Stimulated activated CD4-positive, alpha-beta T cell treated with anti-CD3 and anti-CD28 coated beads, Interleukin-2, amount 100 ng/mL, for 4 hours (primary cell): ENCODE results near the gene CLCNKA.
"Not testable (repeated sequence)": the region's sequence is repeated elsewhere in the genome, so short reads cannot be mapped to it uniquely, and the experiment has no call there.

Experiments
- DNase-seq: peaks from one replicate; pipeline ENCODE4 v3.0.0-alpha.2; 2020; ENCODE audit warnings: low read depth

Gene CLCNKA

DNA sequence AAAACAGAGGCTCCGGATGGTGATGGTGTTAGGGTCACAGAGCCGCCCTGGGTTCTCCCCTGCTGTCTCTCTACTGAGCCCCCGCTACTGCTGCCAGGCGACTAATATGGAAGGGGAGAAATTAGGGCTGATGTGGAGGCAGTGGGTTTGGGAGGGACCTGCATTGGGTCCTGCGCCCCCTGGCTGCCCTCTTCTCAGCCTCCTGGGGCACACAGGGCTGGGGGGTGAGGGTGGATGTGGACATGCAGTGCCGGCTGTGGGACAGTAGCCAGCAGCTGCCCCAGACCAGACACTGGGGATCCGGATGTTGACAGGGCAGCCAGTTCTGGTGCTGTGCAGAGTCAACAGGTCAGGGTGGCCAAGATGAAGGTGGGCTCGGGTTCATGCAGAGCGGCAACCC lies 20.3 kb downstream of the CLCNKA start:
- DNase-seq, result no peak

DNA sequence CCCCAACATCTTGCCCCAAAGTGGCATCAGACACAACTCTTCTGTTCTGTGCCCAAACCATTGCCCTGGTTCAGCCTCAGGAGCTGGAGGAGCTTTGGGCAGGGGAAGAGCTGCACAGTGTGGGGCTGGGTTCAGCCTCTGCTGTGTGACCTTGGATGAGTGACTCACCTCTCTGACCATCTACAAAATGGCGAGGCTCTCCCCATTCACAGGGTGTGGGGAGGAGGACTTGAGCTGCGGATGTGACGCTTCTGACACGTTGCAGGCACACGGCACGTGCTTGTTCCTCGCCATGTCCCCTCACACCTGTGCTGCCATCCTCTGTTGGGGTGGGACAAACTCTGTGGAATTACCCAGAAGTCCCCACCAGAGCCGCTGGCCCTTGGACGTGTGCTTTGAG lies 20.8 kb downstream of the CLCNKA start:
- DNase-seq, result not testable (repeated sequence)

DNA sequence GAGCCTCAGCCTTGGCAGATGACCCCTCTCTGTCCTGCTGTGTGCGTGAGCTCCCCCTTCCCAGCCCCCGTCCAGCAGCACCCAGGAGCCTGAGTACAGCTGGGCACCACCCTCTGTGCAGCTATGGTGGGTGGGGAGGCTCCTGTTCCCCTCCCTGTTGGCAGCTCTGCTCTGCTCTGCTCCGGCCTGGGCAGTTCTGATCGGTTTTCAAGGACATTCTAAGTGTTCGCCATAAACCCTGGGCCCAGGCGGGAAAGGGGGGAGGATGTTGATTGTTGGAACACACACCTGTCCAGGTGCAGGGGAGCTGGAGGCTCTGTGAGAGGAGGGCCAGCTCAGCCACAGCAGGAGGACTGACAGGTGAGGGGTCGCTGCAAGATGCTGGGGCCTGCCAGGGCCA lies 21.7 kb downstream of the CLCNKA start, which contains the start of gene CLCNKB:
CLCNKB (plus strand) TSS at position 262 of the 400 bp plus-strand sequence. CDS start 711 bp downstream, outside the sequence.
- DNase-seq, result no peak

DNA sequence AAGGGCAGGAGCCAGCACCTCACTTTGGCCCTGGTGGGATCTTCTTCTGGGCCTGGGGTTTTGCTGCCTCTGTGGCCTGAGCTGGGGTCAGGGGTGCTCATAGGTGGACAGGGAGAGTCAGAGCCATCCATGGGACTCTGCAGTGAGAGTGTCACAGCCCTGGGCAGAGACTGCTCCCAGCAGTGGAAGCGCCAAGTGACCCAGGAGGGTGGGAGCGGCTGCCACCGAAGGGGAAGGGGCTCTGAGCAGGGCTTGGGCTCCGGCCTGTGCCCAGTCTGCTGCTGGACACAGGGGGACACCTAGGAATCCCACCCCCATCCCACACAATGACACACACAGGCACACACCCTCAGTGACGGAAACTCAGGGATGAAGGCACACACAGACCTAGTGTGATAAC lies 22.1 kb downstream of the CLCNKA start:
- no peak for DNase-seq

DNA sequence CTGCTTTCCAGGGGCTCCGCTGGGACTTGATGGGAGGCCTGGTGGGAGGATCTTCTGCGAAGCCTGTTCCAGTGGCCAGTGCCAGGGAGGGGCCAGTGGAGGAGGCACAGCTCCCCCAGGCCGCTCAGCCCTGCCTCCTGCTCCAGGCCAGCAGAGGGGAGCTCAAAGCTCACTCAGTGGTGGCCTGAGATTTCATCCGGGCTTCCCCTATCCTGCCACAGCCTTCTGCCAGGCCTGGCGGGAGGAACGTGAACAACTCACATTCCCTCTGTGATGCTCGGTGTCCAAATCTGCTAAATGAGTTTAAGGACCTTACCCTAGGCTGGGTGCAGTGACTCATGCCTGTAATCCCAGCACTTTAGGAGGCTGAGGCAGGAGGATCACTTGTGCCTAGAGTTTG lies 25.0 kb downstream of the CLCNKA start:
- no peak for DNase-seq

DNA sequence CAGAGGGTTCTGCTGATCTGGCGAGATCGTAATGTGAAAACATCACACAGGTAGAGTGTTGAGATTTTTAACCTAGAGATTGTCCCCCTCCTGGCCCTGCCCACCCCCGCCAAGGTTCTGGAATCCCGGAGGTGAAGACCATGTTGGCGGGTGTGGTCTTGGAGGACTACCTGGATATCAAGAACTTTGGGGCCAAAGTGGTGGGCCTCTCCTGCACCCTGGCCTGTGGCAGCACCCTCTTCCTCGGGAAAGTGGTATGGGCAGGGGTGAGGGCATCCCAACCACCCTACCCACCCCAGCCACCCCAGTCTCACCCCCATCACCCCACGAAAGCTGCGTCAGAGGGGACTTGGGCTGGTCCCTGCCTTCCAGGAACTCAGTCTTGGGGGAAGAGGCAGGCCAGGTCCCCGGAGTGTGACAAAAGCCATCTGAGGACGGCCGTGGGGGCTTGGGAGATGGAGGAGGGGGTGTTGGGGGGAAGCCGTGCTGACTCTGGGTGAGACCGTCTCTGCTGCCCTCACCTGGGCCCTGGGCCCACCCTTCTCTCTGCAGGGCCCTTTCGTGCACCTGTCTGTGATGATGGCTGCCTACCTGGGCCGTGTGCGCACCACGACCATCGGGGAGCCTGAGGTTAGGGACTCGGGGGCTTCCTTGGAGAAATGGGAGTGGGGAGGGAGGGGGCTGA lies 26.1 kb downstream of the CLCNKA start:
- no peak for DNase-seq

DNA sequence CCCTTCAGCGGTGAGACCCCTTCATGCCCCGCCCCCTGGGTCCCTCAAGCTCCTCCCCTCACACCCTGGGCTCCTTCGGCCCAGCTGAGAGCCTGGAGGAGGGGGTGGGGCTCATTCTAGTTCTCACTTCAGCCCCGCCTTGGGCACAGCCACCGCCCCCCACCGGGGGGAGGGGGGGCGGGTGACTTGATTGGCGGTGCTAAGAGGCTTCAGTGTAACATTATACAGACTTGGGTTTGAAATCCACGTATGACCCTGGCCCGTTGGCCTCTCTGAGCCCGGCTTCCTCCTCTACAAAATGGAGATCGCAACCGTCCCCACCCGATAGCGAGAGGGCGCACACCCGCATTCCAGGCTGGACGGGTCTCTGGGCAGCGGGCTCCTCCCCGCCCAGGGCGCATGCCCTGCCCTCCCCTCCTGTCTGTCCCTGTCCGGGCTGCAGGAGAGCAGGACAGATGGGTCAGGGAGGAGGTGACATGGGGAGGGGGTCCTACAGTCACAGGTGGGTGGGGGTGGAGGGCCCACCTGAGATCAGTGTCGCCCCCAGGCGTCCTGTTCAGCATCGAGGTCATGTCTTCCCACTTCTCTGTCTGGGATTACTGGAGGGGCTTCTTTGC lies 26.8 kb downstream of the CLCNKA start:
- DNase-seq, result peak; percentile 28

DNA sequence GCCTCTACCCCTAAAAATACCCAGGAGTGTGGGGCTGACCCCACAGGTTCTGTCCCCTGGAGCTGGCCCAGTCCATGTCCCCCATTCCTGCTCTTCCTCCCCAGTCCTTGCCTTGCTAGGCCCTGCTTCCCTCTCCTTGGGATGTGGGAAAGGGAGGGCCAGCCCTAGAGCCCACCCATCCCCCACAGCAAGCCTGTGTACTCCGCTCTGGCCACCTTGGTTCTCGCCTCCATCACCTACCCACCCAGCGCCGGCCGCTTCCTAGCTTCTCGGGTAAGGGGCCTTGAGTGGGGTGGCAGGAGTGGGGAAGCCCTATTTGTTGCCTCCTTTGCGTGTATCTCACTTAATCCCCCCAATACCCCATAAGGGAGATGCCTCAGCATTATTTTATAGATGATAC lies 28.5 kb downstream of the CLCNKA start:
- DNase-seq, result no peak

DNA sequence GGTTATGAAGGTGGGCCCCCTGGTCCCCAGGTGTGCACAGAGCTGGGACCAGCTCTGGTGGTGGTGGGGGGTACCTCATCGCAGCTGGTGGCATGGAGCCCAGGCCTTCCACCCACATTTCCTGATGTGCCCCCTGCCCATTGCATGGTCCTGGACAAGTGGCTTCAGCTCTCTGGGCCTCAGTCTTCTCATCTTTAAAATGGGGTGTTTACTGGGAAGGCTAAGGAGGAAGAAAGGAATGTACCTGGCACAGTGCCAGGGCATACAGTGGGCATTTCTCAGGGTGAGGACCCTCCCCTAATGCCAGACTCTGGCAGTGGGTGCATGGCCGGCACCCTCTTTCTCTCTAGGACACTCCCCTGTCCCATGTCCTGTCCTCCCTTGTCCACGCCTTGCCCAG lies 29.2 kb downstream of the CLCNKA start:
- DNase-seq, result no peak

DNA sequence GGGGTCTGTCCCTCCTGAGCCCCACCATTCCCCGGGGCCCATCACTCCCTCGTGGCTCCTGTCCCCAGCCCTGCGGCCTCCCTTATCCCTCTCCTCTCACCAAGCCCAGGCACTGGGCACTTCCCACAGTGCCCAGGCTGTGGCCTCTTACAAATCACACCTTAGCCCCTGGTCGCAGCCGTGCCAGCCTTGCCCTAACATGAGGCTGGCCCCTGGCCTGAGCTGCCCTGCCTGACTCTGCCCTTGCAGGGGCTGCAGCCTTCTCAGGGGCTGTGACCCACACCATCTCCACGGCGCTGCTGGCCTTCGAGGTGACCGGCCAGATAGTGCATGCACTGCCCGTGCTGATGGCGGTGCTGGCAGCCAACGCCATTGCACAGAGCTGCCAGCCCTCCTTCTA lies 30.1 kb downstream of the CLCNKA start:
- not testable (repeated sequence) for DNase-seq

DNA sequence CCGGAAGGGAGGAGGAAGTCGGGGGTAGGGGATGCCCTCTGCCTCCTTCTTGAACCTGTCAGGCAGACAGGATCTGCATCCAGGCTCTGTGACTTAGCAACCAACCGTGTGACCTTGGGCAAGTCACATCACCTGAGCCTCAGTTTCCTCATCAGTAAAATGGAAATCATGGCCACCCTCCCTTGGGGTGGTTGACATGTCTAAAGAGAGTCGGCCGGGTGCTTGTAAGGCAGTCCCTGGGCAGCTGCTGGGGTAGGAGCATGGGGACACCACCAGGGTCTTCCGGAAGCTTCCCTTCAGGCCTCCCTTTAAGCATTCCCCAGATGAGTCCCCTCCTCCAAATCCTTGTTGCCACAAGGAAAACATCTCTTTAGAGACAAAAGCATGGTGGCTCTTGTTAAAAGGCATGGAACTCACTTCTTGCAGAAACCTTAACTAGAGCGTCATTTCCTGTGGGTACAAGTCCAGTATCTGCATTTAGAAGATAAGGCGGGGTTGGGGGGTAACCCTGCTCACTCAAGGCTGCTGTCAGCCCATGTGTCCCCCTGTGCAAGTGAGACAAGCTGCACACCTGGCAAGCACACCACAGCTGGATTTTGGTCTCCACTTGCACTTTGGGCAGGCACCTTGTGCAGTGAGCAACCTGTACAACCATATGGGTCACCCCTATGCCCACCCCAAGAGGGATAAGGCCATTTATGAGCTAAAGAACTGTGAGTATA lies 32.1 kb downstream of the CLCNKA start:
- DNase-seq, result no peak

DNA sequence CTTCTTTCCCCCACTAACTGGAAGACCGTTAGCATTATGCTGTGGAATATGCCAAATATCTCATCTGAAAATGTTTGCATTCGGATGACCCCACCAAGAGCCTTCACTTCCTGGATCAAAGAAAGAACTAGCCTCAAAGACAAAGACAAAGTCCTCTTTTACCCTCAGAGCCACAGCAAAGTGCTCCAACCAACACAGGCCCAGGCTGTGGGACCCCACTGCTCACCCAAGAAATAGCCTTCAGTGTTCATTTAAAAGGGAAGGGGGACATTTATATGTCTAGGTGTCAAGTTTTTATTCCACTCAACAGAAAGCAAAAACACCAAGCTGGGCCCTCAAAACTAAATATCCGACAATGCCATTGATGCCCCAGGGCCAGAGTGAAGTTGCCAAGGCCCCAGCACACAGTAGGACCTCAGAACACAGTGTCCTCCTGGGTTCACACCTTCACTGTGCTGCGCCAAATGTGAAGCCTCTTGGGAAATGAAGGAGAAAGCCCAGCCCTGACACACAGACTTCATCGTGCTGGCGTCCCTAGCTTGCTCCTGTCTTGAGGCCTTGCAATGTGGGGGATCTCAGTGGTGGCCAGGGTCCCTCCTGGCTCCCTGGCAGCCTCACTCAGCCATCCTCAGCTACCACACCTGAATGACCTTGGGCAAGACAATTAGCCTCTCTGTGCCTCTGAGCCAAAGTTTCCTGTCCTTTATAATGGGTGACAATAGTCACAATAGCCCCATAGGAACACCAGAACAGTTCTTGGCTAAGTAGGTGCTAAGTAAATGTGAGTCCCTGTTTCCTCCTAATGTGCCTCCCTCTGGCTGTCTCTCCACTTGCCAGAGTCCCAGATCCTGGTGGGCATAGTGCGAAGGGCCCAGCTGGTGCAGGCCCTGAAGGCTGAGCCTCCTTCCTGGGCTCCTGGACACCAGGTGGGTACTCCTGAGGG lies 33.0 kb downstream of the CLCNKA start:
- no peak for DNase-seq

DNA sequence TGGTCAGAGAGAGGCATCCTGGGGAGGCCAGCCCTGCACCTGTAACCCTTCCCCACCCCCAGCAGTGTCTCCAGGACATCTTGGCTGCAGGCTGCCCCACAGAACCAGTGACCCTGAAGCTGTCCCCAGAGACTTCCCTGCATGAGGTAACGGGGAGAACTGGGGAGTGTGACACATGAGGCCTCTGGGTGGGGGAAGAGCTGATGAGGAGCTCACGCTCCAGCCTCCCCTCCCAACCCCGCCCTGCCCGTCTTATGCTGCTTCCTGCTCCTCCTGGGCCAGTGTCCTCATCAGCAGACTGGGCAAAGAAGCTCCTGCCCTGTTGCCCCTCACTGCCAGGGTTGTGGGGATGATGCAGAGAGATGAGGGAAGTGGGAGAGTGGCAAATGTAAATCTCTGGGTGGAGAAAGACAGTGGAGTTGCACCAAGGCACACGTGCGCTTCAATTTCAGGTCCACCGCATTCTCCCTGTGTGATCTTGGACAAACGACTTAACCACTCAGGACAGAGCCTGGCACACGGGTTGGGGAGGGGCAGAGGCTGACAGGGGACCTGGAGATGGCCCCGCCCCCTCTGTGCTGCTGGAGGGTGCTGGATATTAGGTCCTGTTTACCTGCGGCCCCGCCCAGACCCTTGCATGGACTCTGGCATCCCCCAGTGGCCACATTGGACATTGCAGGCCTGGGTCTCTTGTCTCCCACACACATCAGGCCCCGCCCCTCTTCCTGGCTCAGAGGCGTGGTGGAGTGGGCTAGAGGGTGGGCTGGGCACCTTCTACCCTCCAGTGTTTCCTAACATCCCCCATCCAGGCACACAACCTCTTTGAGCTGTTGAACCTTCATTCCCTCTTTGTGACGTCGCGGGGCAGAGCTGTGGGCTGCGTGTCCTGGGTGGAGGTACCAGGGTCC lies 34.0 kb downstream of the CLCNKA start:
- peak; percentile 83 for DNase-seq

DNA sequence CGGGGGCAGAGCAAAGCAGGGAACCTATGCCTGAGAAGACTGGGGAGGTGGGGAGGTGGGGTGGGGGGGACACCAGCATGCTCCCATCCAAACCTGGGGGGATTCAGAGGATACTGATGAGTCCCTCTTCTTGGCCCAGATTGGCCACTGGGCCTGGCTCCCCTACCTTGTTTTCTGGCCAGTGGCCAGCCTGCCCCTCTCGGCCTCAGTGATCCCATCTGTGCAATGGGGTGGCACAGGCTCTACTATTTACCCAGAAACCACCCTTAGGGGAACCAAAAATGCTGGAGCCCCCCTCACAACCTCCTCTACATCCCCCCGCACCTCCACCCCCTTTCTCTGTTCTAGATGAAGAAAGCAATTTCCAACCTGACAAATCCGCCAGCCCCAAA lies 34.7 kb downstream of the CLCNKA start:
- DNase-seq, result not testable (repeated sequence)

DNA sequence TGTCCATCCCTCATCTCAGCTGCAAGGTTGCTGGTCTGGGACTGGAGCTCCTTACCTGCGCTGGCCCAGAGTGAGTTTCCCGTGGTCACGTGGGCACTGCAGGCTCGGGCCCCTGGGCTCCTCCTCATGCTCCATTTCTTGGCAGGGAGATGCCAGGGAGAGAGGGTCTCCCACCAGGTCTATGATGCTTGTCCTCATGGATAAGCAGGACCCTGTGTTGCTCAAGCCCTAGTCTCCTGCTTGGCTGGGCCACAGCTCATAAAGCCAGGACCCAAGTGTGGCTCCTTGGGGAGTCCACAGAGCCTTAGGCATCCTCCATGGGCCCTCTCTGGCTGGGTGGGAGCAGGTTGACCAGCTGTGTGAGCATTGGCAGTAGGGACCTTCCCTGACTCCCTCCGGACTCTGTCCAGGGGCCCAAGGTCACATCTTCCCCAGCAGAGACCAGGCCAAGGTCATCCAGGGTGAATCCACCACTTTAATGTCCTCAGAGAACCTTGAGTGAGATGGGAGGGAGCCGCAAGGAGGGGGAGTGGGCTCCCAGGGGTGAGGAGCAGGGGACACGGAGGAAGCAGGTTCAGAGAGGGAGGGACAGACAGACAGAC lies 35.6 kb downstream of the CLCNKA start:
- DNase-seq, result not testable (repeated sequence)

DNA sequence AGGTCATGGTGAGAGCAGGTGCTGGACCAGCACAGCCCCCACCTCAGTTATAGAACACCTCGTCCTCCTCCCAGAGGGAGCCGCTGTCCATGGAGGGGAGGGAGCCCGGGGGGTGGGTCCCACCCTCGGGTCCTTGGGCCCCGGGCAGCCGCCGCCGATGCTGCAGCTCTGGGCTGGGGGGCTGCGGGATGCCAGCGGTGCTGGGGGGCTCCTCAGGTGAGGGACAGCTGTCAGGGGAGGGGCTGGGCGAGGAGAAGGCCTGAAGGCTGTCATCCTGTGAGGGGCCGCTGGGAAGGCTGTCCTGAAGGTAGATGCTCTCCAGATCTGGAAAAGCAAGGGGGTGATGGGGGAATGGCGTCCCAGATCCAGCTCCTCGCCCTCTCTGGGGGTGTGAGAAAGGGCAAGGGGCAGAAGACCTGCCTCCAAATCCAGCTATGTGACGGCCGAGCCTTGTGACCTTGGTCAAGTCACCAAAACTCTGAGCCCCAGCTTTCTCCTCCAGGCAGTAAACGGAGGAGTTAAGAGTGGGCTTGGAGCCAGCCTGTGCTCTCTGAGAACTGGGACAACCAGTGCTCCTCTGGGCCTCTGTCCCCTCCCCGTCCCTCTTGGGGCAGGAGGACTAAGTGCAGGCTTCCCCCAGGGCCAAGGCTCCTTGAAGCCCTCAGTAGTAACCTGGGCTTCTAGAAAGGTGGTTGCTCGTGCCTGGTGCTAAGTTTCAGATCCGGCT lies 36.7 kb downstream of the CLCNKA start:
- not testable (repeated sequence) for DNase-seq

DNA sequence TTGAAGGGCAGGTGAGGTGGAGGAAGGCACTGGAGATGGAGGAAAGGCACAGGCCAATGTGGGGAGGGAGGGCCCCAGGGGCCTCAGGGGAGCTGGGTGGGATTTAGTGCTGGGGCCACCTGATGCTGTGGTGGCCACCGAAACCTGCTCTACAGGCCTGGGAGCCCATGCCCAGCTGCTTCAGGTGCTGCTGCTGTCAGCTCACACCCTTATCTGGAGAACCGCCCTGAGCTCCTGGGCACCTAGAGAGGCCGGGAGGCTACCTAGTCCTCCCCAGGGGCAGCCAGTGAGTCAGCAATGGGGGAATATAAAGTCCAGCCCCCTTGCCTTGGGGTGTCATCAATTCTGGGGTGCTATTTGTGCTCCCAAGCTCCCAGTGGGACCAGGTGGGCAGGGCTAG lies 39.4 kb downstream of the CLCNKA start:
- DNase-seq, result no peak

DNA sequence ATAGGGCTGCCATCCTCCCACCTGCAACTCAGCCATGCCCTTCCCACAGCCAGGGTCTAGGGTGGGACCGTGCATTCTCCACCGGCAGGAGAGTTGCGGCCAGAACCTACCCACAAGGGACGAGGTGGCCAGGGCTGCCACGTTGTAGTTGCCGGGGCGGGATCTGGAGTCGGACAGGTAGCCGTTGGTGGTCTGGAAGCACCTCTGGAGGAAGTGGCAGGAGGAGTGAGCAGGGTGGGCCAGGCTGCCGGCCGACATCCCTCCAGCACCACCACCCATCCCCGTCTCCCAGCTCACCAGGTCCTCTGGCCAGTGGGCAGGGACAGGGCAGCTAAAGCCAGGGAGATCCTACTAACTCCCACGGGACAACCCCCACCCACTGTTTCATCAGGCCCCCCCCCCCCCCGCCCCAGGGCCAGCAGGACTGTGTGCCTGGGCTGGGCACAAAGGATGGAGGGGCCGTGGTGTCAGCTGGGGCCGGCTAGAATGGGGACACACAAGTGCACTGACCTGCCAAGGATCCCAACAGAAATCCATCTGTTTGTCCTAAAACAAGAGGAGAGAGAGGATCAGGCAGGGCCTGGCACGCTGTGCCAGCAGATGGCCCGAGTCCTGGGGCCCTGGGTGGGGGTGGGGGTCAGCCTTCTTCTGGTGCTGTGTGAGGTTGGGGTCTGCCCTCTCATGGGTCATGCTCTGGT lies 40.3 kb downstream of the CLCNKA start:
- DNase-seq, result not testable (repeated sequence)

DNA sequence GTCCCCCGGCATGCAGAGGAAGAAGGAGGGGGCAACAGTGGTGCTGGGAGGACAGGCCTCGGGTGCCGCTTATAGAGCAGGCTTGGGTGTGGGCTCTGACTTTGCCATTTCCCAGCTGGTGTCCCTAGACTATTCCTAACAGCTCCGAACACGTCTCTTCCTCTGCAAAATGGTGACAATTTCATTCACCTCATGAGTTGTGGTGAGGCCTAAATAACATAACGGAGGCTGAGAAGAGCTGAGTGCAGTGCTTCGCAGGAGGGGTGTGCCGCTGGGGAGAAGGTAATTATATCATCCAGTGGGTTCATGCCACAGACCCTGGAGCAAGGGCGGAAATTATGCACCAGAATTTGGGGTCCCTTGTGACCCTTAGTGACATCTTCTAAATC lies 40.8 kb downstream of the CLCNKA start:
- DNase-seq, result not testable (repeated sequence)
